Hematopoietic multipotent progenitor cell treated with erythropoietin and hydrocortisone succinate and interleukin-3 and kit ligand, for 15 days (in vitro differentiated cells): Measurements from ENCODE around the gene NOTO.
"Not testable (repeated sequence)": the region's sequence is repeated elsewhere in the genome, so short reads cannot be mapped to it uniquely, and the experiment has no call there.

Source experiments
- DNase-seq: peaks from one replicate; pipeline ENCODE4 v3.0.0-alpha.2; 2015; ENCODE audit warnings: low spot score

NOTO gene

DNA sequence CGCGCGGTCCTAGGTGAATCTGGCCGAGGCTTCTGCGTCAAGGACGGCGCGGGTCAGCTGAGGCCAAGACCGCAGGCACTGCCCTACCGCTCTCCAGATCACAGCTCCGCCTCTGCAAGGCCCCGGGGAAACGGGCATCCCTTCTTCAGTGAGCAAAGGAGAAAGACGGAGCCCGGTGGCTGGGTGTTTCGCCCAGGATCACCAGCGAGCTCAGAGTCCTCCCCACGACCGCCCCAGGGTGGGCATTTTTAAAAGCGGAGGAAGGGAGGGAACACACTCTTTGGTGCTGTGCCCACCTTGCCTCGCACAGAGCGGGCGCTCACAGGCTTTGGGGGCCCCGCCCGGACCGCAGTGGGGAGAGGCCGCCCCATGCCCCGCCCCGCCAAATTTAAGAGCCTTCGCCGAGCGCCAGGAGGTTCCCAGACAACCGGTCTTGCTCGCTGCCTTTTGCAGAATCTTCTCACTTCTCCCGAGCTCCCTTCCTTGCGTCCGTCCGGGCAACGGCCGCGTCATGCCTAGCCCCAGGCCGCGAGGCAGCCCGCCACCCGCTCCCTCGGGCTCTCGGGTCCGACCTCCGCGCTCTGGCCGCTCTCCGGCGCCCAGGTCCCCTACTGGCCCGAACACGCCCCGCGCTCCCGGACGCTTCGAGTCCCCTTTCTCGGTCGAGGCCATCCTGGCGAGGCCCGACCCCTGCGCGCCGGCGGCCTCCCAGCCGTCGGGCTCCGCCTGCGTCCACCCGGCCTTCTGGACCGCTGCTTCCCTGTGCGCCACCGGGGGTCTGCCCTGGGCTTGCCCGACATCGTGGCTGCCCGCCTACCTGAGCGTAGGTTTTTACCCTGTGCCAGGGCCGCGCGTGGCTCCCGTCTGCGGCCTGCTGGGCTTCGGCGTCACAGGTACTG is at the start of gene NOTO:
TSS of gene NOTO (plus strand) at position 419 of the 899 bp plus-strand sequence. CDS start at position 512, 93 bp downstream.
- DNase-seq: no peak

GRCh38 chr2:73156539-73157124 is 45.7 kb upstream of the NOTO start:
- no peak for DNase-seq

GRCh38 chr2:73162856-73163391 is 39.5 kb upstream of the NOTO start:
- DNase-seq: no peak

GRCh38 chr2:73163483-73164367 is 38.6 kb upstream of the NOTO start:
- DNase-seq: peak; percentile 47

GRCh38 chr2:73165978-73166377 is 36.4 kb upstream of the NOTO start:
- not testable (repeated sequence) for DNase-seq

DNA sequence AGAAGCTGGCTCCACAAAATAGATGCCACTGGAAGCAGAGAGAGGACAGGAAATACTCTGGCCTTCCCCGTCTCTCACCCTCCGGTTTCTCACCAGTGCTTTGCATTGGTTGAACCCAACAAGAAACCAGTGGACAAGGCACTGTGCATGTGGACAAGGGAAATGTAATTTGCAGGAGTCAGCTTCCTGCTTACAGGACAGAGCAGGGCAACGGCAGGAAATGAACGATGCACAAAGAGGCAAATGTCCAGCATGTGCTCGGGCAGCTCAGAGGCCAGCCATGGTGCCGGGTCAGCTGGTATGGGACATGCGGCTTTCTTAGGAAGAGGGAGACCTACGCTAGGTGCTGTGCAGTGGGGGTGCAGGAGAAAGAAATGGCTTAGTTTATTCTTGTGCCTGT is 35.6 kb upstream of the NOTO start:
- DNase-seq: not testable (repeated sequence)

DNA sequence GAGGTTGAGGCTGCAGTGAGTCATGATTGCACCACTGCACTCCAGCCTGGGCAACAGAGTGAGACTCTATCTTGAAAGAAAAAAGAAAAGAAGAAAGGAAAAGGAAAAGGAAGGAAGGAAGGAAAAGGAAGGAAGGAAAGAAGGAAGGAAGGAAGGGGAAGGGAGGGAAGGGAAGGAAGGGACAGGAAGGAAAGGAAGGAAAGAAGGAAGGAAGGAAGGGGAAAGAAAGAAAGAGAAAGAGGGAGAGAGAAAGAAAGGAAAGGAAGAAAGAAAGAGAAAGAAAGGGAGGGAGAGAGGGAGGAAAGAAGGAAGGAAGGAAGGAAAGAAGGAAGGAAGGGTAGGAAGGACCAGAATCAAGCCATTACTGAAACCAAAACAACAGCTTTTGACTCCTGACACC is 34.0 kb upstream of the NOTO start:
- DNase-seq: not testable (repeated sequence)

DNA sequence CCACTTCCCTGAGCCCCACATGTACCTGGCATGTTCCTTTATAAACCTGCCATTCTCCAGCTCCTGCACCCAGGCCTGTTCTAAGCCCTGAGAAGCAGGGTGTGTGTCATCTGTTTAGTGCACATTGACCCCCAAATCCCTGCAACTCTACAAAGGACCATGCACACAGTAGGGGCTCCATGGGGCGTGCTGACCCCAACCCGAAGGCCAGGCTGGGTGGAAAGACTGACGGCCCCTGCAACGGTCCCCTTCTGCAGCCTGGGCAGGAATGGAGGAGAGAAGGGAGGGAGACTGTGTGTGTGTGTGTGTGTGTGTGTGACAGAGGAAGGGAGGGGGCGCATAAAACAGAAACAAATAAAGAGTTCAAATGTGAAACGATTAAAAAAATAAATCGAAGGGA is 32.0 kb upstream of the NOTO start:
- DNase-seq: not testable (repeated sequence)

DNA sequence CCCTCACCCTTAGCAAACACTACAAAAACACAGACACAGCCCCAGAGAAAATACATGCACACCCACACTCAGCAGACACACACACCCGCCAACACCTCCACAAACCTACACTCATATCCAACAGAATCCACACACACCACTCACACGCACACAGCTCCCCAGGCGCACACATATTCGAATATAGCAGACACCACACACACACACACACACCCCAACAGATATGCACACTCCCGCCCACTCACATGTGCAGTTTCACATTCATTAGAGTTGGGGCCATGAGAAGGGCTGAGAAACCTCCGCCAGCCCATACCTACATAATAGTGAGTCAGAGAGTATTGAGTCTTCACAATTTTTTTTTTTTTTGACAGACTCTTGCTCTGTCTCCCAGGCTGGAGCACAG is 29.4 kb upstream of the NOTO start:
- DNase-seq: no peak

DNA sequence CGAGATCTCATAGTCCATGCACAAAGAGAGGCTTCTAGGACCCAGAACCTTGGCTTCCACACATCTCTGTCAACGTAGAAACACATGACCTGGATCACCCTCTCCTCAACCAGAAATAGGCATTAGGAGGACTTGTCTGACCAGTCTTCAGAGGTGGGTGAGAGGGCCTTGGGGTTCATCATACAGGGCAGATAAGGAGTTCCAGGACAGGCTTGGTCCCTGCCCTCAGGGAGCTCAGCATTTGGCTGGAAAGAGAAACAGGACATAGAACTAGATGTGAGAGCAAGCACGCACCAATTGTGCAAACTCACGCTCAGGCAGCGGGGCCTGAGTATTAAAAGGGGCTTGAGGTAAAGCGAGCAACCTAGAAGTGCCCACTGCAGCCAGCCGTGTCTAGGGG is 28.6 kb upstream of the NOTO start:
- no peak for DNase-seq

DNA sequence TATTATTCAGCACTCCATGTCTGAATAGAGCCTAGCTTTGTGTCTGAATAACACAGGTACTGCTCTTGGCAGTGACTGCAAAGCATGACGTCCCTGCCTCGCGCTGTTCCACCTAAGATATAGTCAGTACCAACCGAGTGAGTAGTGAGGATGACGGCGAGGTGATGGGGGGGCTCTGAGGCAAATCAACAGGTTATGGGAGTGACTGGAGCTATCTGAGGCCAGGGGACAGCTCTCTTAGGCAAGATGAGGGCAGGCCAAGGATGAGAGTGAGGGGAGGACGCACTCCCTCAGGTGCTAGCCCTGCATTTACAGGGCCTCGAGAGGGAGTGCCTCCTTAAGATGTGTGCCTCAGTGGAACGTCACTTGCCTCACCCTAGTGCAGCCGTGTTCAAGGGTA is 28.1 kb upstream of the NOTO start:
- no peak for DNase-seq

DNA sequence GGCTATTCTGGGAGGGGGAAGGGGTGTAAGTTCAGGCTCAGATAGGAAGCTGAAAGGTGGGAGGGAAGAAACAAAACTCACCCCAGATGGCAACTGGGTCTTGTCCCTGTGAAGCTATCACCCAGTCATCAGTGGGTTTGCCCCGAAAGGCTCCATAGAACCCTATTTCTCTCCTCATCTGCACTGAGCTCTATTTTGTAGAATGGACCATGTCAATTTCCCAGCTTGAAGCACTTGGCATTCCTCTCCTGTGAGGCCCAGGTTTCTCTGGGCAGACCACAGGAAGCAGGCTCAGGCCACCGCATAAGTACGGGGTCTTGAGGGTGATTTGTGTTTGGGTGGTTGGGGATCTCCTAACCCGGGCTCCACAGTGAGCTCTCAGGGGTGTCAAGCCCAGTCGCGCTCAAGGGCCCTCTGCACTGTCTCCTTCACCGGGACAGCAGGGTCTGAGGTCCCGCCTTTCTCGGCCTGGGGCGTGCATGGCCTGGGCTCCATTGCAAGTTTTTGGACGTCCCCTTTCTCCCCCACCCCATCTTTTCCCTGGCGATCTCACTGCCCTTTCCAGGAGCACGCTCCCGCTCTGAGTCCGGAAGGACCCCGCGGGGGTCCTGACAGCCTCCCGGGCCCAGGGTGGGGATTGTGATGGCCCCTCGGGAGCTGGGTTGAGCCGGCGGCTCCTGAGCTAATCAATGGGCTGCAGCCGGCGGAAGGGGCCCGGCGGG is 27.3 kb upstream of the NOTO start:
- no peak for DNase-seq

- DNase-seq: peak; percentile 42
These were observed 26.6 kb upstream of the NOTO start for GRCh38 chr2:73175663-73176204.

DNA sequence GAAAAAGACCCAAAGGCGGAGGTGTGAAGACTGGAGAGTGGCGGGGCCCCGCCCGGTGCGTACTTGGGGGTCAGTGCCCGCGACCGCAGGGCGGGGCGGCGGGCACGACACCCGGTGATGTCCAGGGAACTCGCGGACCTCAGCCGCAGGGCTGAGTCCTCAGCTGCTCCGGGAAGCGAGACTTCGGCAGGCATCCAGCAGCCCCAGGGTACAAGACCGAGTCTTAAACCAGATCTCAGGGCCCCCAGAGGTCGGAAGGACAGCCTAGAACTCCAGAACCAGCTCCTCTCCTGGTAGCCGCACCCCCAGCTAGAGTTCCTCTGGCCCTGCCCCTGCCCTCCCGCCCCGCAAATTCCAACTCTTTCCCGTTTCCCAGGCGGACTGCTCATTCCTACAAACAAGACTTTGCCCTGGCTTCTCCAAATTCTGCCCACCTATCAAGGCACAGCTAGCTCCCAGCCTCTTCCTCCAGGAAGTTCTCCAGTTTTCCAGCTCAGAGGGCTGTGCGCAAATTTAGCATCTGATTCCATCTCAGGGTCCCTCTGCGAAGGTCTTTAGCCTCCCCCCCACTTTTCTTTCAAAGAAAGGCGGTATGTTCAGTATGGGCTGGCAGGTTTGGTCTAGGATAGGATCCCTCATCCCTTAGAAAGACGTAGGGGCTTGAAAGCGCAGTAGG is 26.0 kb upstream of the NOTO start:
- no peak for DNase-seq

GRCh38 chr2:73176881-73177644 is 25.3 kb upstream of the NOTO start:
- DNase-seq: peak; percentile 81

GRCh38 chr2:73177645-73178255 is 24.6 kb upstream of the NOTO start:
- no peak for DNase-seq

- no peak for DNase-seq
These were observed 16.4 kb upstream of the NOTO start for GRCh38 chr2:73185965-73186364.

DNA sequence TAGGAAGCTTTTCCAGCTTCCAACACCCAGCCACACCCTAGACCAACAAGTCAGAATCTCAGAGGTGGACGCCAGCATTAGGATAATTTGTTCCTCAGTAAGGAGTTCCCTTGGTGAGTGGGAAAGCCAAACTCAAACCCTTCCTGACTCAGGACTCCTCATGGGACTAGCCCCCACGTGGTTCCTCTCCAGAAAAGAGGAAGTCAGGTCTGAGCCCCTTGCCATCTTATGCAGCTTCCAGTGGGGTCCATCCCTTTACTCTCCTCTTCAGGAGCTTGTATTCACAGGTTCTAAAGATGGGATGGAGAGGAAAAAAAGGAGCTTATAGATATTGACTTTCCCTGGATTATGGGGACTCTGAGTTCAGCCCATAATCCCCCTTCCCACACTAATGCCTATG is 14.8 kb upstream of the NOTO start:
- no peak for DNase-seq

DNA sequence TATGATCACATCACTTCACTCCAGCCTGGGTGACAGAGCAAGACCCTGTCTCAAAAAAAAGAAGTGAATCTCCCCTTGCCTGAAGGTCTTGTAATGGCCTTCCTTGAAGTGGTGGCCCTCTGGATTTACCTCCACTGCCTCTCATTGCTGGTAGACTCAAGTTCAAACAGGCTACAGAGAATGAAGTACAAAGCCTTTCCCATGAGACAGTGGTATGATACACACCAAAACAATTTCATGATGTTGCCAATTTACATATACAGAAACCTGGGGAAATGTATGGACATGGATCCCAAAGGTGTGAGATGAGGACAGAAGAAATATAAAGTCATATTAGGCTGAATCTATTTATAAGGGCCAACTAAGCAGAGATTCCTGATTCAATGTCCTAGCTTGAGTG is 4.8 kb upstream of the NOTO start:
- no peak for DNase-seq
